HS-5 (cell line): ENCODE results near the gene SLC25A41.
A peak's percentile ranks its signal among the peaks of the same experiment; 100 is the strongest.
"Not testable (repeated sequence)": the region's sequence is repeated elsewhere in the genome, so short reads cannot be mapped to it uniquely, and the experiment has no call there.

ENCODE experiments used
- DNase-seq: peaks from one replicate; pipeline ENCODE4 v3.0.0-alpha.2; 2012; ENCODE audit warnings: low read depth

SLC25A41 gene

GRCh38 chr19:6412061-6412446 is 21.5 kb downstream of the SLC25A41 start:
- DNase-seq = no peak

GRCh38 chr19:6409346-6409745 is 24.2 kb downstream of the SLC25A41 start:
- no peak for DNase-seq

- DNase-seq = no peak
Measured at GRCh38 chr19:6406401-6406800, 27.2 kb downstream of the SLC25A41 start.

- no peak for DNase-seq
Measured at GRCh38 chr19:6402837-6403608, 30.5 kb downstream of the SLC25A41 start.

GRCh38 chr19:6402058-6402457 is 31.5 kb downstream of the SLC25A41 start:
- no peak for DNase-seq

- DNase-seq = not testable (repeated sequence)
Measured at GRCh38 chr19:6400062-6400944, 33.3 kb downstream of the SLC25A41 start.

- no peak for DNase-seq
Measured at GRCh38 chr19:6396305-6396704, 37.3 kb downstream of the SLC25A41 start.

- no peak for DNase-seq
Measured at GRCh38 chr19:6394831-6395230, 38.7 kb downstream of the SLC25A41 start.

GRCh38 chr19:6393983-6394412 is 39.6 kb downstream of the SLC25A41 start:
- DNase-seq = no peak

- DNase-seq = peak; percentile 85
Measured at GRCh38 chr19:6393074-6393982, 40.2 kb downstream of the SLC25A41 start, which contains the start of gene GTF2F1. Gene GTF2F1 (minus strand): TSS chr19:6393164. CDS start chr19:6392995, 169 bp downstream.

GRCh38 chr19:6392221-6393073 is 41.1 kb downstream of the SLC25A41 start:
- DNase-seq = no peak

GRCh38 chr19:6387372-6387771 is 46.2 kb downstream of the SLC25A41 start:
- no peak for DNase-seq

- no peak for DNase-seq
Measured at GRCh38 chr19:6384381-6384780, 49.2 kb downstream of the SLC25A41 start.

GRCh38 chr19:6383188-6383587 is 50.4 kb downstream of the SLC25A41 start:
- no peak for DNase-seq

- no peak for DNase-seq
Measured at GRCh38 chr19:6381030-6381750, 52.4 kb downstream of the SLC25A41 start.

- DNase-seq = no peak
Measured at GRCh38 chr19:6379744-6380143, 53.8 kb downstream of the SLC25A41 start.

GRCh38 chr19:6378486-6378885 is 55.1 kb downstream of the SLC25A41 start:
- no peak for DNase-seq

GRCh38 chr19:6378041-6378440 is 55.5 kb downstream of the SLC25A41 start:
- no peak for DNase-seq

- DNase-seq = no peak
Measured at GRCh38 chr19:6376512-6377190, 56.9 kb downstream of the SLC25A41 start.
